Smooth muscle cell of the brain vasculature (primary cell): Measurements from ENCODE around the gene SPTBN2.

ENCODE experiments used
- DNase-seq: peaks from one replicate; pipeline ENCODE4 v3.0.0-alpha.2; 2012; ENCODE audit warnings: low read depth, low spot score

The SPTBN2 gene

GRCh38 chr11:66728693-66729385 is at the start of gene SPTBN2:
Gene SPTBN2 (minus strand): TSS chr11:66729216. CDS start chr11:66721240, 7,976 bp downstream.
- DNase-seq: no peak

- no peak for DNase-seq
Observed at GRCh38 chr11:66768818-66769217, 39.8 kb upstream of the SPTBN2 start.

GRCh38 chr11:66768088-66768521 is 39.1 kb upstream of the SPTBN2 start:
- no peak for DNase-seq

- DNase-seq: no peak
Observed at GRCh38 chr11:66767666-66768065, 38.6 kb upstream of the SPTBN2 start.

GRCh38 chr11:66766681-66767080 is 37.7 kb upstream of the SPTBN2 start:
- no peak for DNase-seq

GRCh38 chr11:66762088-66762487 is 33.1 kb upstream of the SPTBN2 start:
- DNase-seq: no peak

GRCh38 chr11:66752148-66752547 is 23.1 kb upstream of the SPTBN2 start:
- DNase-seq: no peak

- no peak for DNase-seq
Observed at GRCh38 chr11:66749091-66749490, 20.1 kb upstream of the SPTBN2 start.

GRCh38 chr11:66747480-66747879 is 18.5 kb upstream of the SPTBN2 start:
- DNase-seq: no peak

- no peak for DNase-seq
Observed at GRCh38 chr11:66745356-66746235, 16.6 kb upstream of the SPTBN2 start.

GRCh38 chr11:66744485-66745355 is 15.7 kb upstream of the SPTBN2 start:
- no peak for DNase-seq

- no peak for DNase-seq
Observed at GRCh38 chr11:66743271-66743968, 14.4 kb upstream of the SPTBN2 start.

GRCh38 chr11:66741153-66741552 is 12.1 kb upstream of the SPTBN2 start:
- DNase-seq: no peak

GRCh38 chr11:66739983-66740382 is 11.0 kb upstream of the SPTBN2 start:
- DNase-seq: no peak

- DNase-seq: no peak
Observed at GRCh38 chr11:66734215-66734614, 5.2 kb upstream of the SPTBN2 start.

- no peak for DNase-seq
Observed at GRCh38 chr11:66729447-66729846, 431 bp upstream of the SPTBN2 start.

- no peak for DNase-seq
Observed at GRCh38 chr11:66728038-66728692, 851 bp downstream of the SPTBN2 start.

GRCh38 chr11:66727282-66728037 is 1.6 kb downstream of the SPTBN2 start:
- no peak for DNase-seq

- no peak for DNase-seq
Observed at GRCh38 chr11:66725647-66726046, 3.4 kb downstream of the SPTBN2 start.

GRCh38 chr11:66725114-66725513 is 3.9 kb downstream of the SPTBN2 start:
- no peak for DNase-seq
